Adrenal gland (tissue), 5 donors: Measurements from ENCODE around the gene NDUFAF5.

Experiments
- POLR2A ChIP-seq, 2 donors: fragments of 450-650 bp; IDR thresholded peaks; one replicate each; pipeline ENCODE4 v1.6.1; 2017; ENCODE audit warnings: antibody characterized with exemption in 2 of 2, mild to moderate bottlenecking in 2 of 2, moderate library complexity in 1 of 2
- TF ChIP-seq, protein P1 (sequence below), 6 experiments: fragments of 450-650 bp in 4 of 6; fragments of 200-600 bp in 2 of 6; sonication (generic) in 1 of 6; IDR thresholded peaks; 1 replicate in 5 of 6; 2 replicates in 1 of 6; pipeline versions ENCODE4 v1.5.1 to v1.8.0; 2016 to 2021; ENCODE audit warnings: antibody characterized with exemption in 6 of 6, mild to moderate bottlenecking in 2 of 6, moderate library complexity in 1 of 6
- donor health status: DM: no; HTN: no; CAD: no.

DNA sequence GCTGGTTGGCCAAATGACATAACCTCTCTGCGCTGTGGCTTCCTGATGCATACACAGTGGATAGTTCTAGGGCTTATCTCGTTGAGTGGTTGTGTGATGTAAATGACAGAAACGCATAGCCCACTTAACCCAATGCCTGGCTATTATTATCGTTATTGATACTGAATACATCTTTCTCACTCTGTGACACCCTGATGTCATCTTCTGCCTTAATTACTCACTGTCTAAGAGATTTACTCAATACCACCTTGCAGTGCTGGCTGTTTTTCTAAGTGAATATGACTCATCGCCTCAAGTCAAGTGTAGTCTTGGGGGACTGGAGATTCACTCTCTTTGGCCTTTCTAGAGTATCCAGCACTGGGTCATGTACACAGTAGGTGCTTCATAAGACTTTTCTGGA is 73.6 kb downstream of the NDUFAF5 start:
- TF ChIP-seq POLR2A (IDR thresholded peaks at IDR 0.05) = no peak
- TF ChIP-seq, protein P1, sequence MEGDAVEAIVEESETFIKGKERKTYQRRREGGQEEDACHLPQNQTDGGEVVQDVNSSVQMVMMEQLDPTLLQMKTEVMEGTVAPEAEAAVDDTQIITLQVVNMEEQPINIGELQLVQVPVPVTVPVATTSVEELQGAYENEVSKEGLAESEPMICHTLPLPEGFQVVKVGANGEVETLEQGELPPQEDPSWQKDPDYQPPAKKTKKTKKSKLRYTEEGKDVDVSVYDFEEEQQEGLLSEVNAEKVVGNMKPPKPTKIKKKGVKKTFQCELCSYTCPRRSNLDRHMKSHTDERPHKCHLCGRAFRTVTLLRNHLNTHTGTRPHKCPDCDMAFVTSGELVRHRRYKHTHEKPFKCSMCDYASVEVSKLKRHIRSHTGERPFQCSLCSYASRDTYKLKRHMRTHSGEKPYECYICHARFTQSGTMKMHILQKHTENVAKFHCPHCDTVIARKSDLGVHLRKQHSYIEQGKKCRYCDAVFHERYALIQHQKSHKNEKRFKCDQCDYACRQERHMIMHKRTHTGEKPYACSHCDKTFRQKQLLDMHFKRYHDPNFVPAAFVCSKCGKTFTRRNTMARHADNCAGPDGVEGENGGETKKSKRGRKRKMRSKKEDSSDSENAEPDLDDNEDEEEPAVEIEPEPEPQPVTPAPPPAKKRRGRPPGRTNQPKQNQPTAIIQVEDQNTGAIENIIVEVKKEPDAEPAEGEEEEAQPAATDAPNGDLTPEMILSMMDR (IDR thresholded peaks at IDR 0.05) = no peak
